GM11168 (cell line): Measurements from ENCODE around the gene PACSIN1.

Experiments
- in situ Hi-C: fragments of 300-500 bp; cut with MboI; formaldehyde crosslinking; loops from one replicate; pipeline ENCODE4 v1.12.0; 2022; ENCODE audit warnings: low sequenced_read_pairs; ENCODE audit not compliant: unreplicated experiment

PACSIN1 gene

GRCh38 chr6:34457382-34457741 is 8.5 kb upstream of the PACSIN1 start:
- in situ Hi-C loops = no loop called here

- in situ Hi-C loops = no loop called here
These were observed 7.8 kb upstream of the PACSIN1 start for GRCh38 chr6:34457742-34458735.

GRCh38 chr6:34459899-34460593 is 5.8 kb upstream of the PACSIN1 start:
- in situ Hi-C loops = no loop called here

- in situ Hi-C loops = no loop called here
These were observed 4.9 kb upstream of the PACSIN1 start for GRCh38 chr6:34460796-34461507.

GRCh38 chr6:34462010-34462409 is 3.9 kb upstream of the PACSIN1 start:
- in situ Hi-C loops = no loop called here

GRCh38 chr6:34462551-34462971 is 3.3 kb upstream of the PACSIN1 start:
- in situ Hi-C loops = no loop called here

- in situ Hi-C loops = no loop called here
These were observed 2.6 kb upstream of the PACSIN1 start for GRCh38 chr6:34463299-34463698.

- in situ Hi-C loops = no loop called here
These were observed 2.0 kb upstream of the PACSIN1 start for GRCh38 chr6:34463849-34464248.

GRCh38 chr6:34466242-34467185 is 638 bp downstream of the PACSIN1 start:
- in situ Hi-C loops = no loop called here

- in situ Hi-C loops = no loop called here
These were observed 2.6 kb downstream of the PACSIN1 start for GRCh38 chr6:34468378-34468892.

- in situ Hi-C loops = no loop called here
These were observed 3.6 kb downstream of the PACSIN1 start for GRCh38 chr6:34469499-34469898.

- in situ Hi-C loops = no loop called here
These were observed 6.5 kb downstream of the PACSIN1 start for GRCh38 chr6:34472425-34472824.

GRCh38 chr6:34473967-34474366 is 8.1 kb downstream of the PACSIN1 start:
- in situ Hi-C loops = no loop called here

- in situ Hi-C loops = no loop called here
These were observed 8.9 kb downstream of the PACSIN1 start for GRCh38 chr6:34474754-34475153.

GRCh38 chr6:34475238-34475682 is 9.4 kb downstream of the PACSIN1 start:
- in situ Hi-C loops = no loop called here

- in situ Hi-C loops = no loop called here
These were observed 10.0 kb downstream of the PACSIN1 start for GRCh38 chr6:34475767-34476328.

- in situ Hi-C loops = no loop called here
These were observed 10.6 kb downstream of the PACSIN1 start for GRCh38 chr6:34476447-34476846.

GRCh38 chr6:34476921-34477320 is 11.0 kb downstream of the PACSIN1 start:
- in situ Hi-C loops = no loop called here

GRCh38 chr6:34478796-34479195 is 12.9 kb downstream of the PACSIN1 start:
- in situ Hi-C loops = no loop called here
